Right renal pelvis (tissue), 4 donors: Measurements from ENCODE around the gene ZNHIT3. TPM values are rescaled to one million over a fixed set of nuclear protein-coding genes. Genes with fewer than 3 reads are reported as not detected.
"Not testable (repeated sequence)": the region's sequence is repeated elsewhere in the genome, so short reads cannot be mapped to it uniquely, and the experiment has no call there.

Experiments
- DNase-seq, 4 donors: peaks; one replicate each; pipeline ENCODE4 v3.0.0-alpha.2; 2013; ENCODE audit warnings: low read depth in 4 of 4, low spot score in 3 of 4, missing footprints in 1 of 4
- polyA plus RNA-seq, 4 donors: library from polyadenylated mRNA; unstranded; fragments of 120-200 nt; gene quantifications; one replicate each; pipeline ENCODE4 v1.2.1, GENCODE V29; 2013; ENCODE audit not compliant: insufficient read length in 4 of 4

ZNHIT3 gene
- polyA plus RNA-seq, 4 donors, result 67.8 to 74.0 (median 70.1) TPM

GRCh38 chr17:36482611-36483504 lies 3.6 kb upstream of the ZNHIT3 start:
- peak; percentile 60 to 73 (median 70) for DNase-seq

- not testable (repeated sequence) for DNase-seq
Observed at GRCh38 chr17:36484021-36484420, 2.5 kb upstream of the ZNHIT3 start.

GRCh38 chr17:36485027-36485426 lies 1.5 kb upstream of the ZNHIT3 start:
- DNase-seq, result no peak

- no peak for DNase-seq
Observed at GRCh38 chr17:36485805-36486203, 677 bp upstream of the ZNHIT3 start.

- DNase-seq, result no peak
Observed at GRCh38 chr17:36493956-36494355, 7.5 kb downstream of the ZNHIT3 start.

- no peak for DNase-seq
Observed at GRCh38 chr17:36494674-36495073, 8.2 kb downstream of the ZNHIT3 start.

- no peak for DNase-seq
Observed at GRCh38 chr17:36495076-36495578, 8.6 kb downstream of the ZNHIT3 start.

GRCh38 chr17:36496018-36496789 lies 9.7 kb downstream of the ZNHIT3 start:
- no peak for DNase-seq

GRCh38 chr17:36498155-36498554 lies 11.7 kb downstream of the ZNHIT3 start:
- DNase-seq, result no peak

GRCh38 chr17:36498560-36499300 lies 12.2 kb downstream of the ZNHIT3 start:
- no peak for DNase-seq

- DNase-seq, result no peak
Observed at GRCh38 chr17:36500745-36501225, 14.3 kb downstream of the ZNHIT3 start.

GRCh38 chr17:36501351-36501750 lies 14.9 kb downstream of the ZNHIT3 start:
- DNase-seq, result no peak

- no peak for DNase-seq
Observed at GRCh38 chr17:36501963-36502362, 15.5 kb downstream of the ZNHIT3 start.

GRCh38 chr17:36503456-36504155 lies 17.1 kb downstream of the ZNHIT3 start:
- no peak for DNase-seq

GRCh38 chr17:36504156-36504545 lies 17.7 kb downstream of the ZNHIT3 start:
- DNase-seq, result no peak

GRCh38 chr17:36505171-36505570 lies 18.7 kb downstream of the ZNHIT3 start:
- no peak for DNase-seq

GRCh38 chr17:36506249-36506826 lies 19.9 kb downstream of the ZNHIT3 start:
- DNase-seq, result no peak

GRCh38 chr17:36506831-36507230 lies 20.4 kb downstream of the ZNHIT3 start:
- no peak for DNase-seq

- DNase-seq, result no peak
Observed at GRCh38 chr17:36507266-36507665, 20.8 kb downstream of the ZNHIT3 start.

GRCh38 chr17:36508439-36508838 lies 22.0 kb downstream of the ZNHIT3 start:
- DNase-seq, result not testable (repeated sequence)
